ENCODE results near the gene TSPO2.

DNA sequence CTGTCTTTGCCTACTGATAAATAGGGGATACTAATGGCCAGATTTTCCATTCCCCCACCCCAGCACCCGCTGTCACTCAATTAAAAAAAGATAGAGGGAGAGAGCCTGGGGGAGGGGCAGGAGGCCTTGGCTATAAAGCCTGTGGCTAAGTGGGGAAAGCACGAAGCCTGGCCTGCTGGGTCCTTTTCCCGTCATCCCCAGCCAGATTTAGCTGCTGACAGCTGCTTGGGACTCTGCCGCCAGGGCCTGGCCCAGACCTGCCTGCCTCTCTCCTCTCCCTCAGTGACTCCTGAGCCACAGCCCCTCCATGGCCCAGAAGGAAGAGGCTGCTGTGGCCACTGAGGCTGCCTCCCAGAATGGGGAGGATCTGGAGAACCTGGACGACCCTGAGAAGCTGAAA, 10.8 kb downstream of the TSPO2 start, which contains the start of gene APOBEC2:
- no peak for TF ChIP-seq POLR2A (IDR thresholded peaks at IDR 0.05)
- TF ChIP-seq, protein P1, sequence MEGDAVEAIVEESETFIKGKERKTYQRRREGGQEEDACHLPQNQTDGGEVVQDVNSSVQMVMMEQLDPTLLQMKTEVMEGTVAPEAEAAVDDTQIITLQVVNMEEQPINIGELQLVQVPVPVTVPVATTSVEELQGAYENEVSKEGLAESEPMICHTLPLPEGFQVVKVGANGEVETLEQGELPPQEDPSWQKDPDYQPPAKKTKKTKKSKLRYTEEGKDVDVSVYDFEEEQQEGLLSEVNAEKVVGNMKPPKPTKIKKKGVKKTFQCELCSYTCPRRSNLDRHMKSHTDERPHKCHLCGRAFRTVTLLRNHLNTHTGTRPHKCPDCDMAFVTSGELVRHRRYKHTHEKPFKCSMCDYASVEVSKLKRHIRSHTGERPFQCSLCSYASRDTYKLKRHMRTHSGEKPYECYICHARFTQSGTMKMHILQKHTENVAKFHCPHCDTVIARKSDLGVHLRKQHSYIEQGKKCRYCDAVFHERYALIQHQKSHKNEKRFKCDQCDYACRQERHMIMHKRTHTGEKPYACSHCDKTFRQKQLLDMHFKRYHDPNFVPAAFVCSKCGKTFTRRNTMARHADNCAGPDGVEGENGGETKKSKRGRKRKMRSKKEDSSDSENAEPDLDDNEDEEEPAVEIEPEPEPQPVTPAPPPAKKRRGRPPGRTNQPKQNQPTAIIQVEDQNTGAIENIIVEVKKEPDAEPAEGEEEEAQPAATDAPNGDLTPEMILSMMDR (IDR thresholded peaks at IDR 0.05): no peak

All from testis (tissue), 2 donors.